ENCODE results near the gene TIMP2.
"Not testable (repeated sequence)": the region's sequence is repeated elsewhere in the genome, so short reads cannot be mapped to it uniquely, and the experiment has no call there.

Gene TIMP2

GRCh38 chr17:78878871-78879527 lies 46.2 kb downstream of the TIMP2 start:
- Histone ChIP-seq H3K27me3 (ENCODE audit: insufficient read depth, poor library complexity, severe bottlenecking) (no peaks in the 10 kb centered on the region), H3K36me3 (ENCODE audit: low read depth) (no peaks in the 10 kb centered on the region), H3K4me3 (ENCODE audit: severe bottlenecking) (no peak overlapping the region), H3K9me3 (ENCODE audit: severe bottlenecking) (no peaks in the 10 kb centered on the region), H3K27ac (ENCODE audit: poor library complexity, severe bottlenecking) (no peak overlapping the region), H3K4me1 (ENCODE audit: insufficient read depth, poor library complexity, severe bottlenecking) (peaks cover 26% of the 10 kb centered on the region)
- DNase-seq (ENCODE audit: low spot score) (no peak), ATAC-seq (ENCODE audit: low read depth) (no peak)
- TF ChIP-seq, protein P1, sequence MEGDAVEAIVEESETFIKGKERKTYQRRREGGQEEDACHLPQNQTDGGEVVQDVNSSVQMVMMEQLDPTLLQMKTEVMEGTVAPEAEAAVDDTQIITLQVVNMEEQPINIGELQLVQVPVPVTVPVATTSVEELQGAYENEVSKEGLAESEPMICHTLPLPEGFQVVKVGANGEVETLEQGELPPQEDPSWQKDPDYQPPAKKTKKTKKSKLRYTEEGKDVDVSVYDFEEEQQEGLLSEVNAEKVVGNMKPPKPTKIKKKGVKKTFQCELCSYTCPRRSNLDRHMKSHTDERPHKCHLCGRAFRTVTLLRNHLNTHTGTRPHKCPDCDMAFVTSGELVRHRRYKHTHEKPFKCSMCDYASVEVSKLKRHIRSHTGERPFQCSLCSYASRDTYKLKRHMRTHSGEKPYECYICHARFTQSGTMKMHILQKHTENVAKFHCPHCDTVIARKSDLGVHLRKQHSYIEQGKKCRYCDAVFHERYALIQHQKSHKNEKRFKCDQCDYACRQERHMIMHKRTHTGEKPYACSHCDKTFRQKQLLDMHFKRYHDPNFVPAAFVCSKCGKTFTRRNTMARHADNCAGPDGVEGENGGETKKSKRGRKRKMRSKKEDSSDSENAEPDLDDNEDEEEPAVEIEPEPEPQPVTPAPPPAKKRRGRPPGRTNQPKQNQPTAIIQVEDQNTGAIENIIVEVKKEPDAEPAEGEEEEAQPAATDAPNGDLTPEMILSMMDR (IDR thresholded peaks at IDR 0.05; ENCODE audit: poor library complexity, severe bottlenecking) = no peak

DNA sequence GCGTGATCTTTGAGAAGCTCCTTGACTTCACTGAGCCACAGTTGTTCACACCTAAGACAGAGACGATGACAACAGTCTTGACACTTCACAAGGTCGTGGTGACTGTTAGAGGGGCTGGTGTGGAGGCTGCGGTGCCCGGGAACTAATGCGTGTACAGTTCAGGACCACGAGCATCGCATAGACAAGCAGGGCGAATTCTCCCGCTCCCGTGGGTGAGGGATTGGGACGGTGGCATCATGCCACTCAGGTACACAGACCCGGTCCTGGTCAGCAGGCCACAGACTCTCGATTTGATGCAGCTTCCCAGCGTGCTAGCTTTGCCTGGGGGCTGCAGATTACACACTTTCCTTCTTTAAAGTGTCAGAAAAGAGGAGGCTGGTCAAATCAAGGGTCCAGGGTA lies 46.9 kb downstream of the TIMP2 start:
- H3K4me1 ChIP-seq (ENCODE audit: insufficient read depth, poor library complexity, severe bottlenecking) = peaks cover 24% of the 10 kb centered on the region
- H3K27ac ChIP-seq (ENCODE audit: poor library complexity, severe bottlenecking) = no peak overlapping the region
- TF ChIP-seq, protein P1 (IDR thresholded peaks at IDR 0.05; ENCODE audit: poor library complexity, severe bottlenecking) = no peak
- DNase-seq (ENCODE audit: low spot score) = no peak
- no peak for ATAC-seq (ENCODE audit: low read depth)
- H3K4me3 ChIP-seq (ENCODE audit: severe bottlenecking) = no peak overlapping the region
- H3K27me3 ChIP-seq (ENCODE audit: insufficient read depth, poor library complexity, severe bottlenecking) = no peaks in the 10 kb centered on the region
- H3K9me3 ChIP-seq (ENCODE audit: severe bottlenecking) = no peaks in the 10 kb centered on the region
- no peaks in the 10 kb centered on the region for H3K36me3 ChIP-seq (ENCODE audit: low read depth)

- not testable (repeated sequence) for H3K4me3 ChIP-seq (ENCODE audit: severe bottlenecking); H3K9me3 ChIP-seq (ENCODE audit: severe bottlenecking); DNase-seq (ENCODE audit: low spot score); ATAC-seq (ENCODE audit: low read depth); H3K36me3 ChIP-seq (ENCODE audit: low read depth); H3K27me3 ChIP-seq (ENCODE audit: insufficient read depth, poor library complexity, severe bottlenecking); H3K27ac ChIP-seq (ENCODE audit: poor library complexity, severe bottlenecking)
- H3K4me1 ChIP-seq (ENCODE audit: insufficient read depth, poor library complexity, severe bottlenecking) = peaks cover 18% of the 10 kb centered on the region
These were observed 48.2 kb downstream of the TIMP2 start for GRCh38 chr17:78876954-78877517.

DNA sequence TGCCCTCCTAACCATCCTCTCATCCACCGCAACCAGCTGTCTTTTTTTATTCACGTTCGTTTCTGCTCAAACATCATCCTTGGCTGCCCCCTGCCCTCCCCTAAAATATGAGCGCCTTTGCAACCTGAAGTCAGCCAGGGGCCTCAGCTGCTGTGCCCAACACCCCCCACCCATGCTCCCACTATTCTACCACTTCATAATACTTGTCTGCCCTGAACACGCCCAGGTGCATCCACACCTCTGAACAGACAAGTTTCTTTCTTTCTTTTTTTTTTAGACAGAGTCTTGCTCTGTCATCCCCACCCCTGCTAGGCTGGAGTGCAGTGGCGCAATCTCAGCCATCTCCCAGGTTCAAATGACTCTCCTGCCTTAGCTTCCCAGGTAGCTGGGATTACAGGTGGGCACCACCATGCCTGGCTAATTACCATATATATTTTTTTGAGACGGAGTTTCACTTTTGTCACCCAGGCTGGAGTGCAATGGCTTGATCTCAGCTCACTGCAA lies 49.0 kb downstream of the TIMP2 start:
- Histone ChIP-seq H3K4me1 (ENCODE audit: insufficient read depth, poor library complexity, severe bottlenecking) (peaks cover 18% of the 10 kb centered on the region), H3K27ac (ENCODE audit: poor library complexity, severe bottlenecking) (no peak overlapping the region), H3K27me3 (ENCODE audit: insufficient read depth, poor library complexity, severe bottlenecking) (no peaks in the 10 kb centered on the region), H3K4me3 (ENCODE audit: severe bottlenecking) (no peak overlapping the region), H3K9me3 (ENCODE audit: severe bottlenecking) (no peaks in the 10 kb centered on the region), H3K36me3 (ENCODE audit: low read depth) (no peaks in the 10 kb centered on the region)
- no peak for ATAC-seq (ENCODE audit: low read depth)
- TF ChIP-seq, protein P1 (IDR thresholded peaks at IDR 0.05; ENCODE audit: poor library complexity, severe bottlenecking) = no peak
- DNase-seq (ENCODE audit: low spot score) = no peak

DNA sequence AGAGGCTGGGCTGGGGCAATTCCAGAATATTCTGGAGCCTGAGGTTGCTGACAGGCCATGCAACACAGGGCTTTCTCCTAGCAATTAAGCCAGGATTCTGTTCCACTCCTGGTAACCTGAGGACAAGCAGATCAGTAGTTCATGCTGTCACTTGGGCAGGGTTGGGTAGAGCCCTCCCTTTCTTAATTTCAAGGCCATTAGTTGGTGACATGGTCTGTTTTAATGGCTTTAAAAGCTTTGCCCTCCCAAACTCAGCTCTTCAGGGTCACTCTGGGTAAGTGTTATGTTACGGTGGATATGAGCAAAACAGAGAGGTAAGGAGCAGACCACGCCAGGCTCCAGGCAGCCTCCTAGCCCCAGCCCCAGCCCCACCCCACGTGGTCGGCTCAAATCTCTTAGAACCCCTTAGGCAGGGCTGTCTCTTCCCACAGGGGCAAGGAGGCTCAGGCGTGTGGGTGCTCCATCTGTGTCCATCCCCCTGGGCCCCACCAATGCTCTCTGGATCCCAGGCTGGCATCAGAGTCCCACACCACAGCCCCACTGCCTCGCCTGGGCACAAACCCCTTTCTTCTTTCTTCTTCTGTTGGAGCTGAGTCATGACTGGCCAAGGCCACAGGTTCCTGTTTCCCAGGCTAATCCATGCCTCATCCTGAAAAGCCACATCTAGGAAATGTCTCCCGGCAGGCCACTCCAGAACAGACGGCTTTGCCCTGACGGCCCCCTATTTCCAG lies 49.7 kb downstream of the TIMP2 start:
- H3K27me3 ChIP-seq (ENCODE audit: insufficient read depth, poor library complexity, severe bottlenecking) = no peaks in the 10 kb centered on the region
- H3K36me3 ChIP-seq (ENCODE audit: low read depth) = no peaks in the 10 kb centered on the region
- no peak overlapping the region for H3K4me3 ChIP-seq (ENCODE audit: severe bottlenecking)
- DNase-seq (ENCODE audit: low spot score) (no peak), ATAC-seq (ENCODE audit: low read depth) (peak; percentile 44; the same call in 2 of the 3 replicates)
- no peaks in the 10 kb centered on the region for H3K9me3 ChIP-seq (ENCODE audit: severe bottlenecking)
- TF ChIP-seq, protein P1 (IDR thresholded peaks at IDR 0.05; ENCODE audit: poor library complexity, severe bottlenecking) = no peak
- peaks cover 18% of the 10 kb centered on the region for H3K4me1 ChIP-seq (ENCODE audit: insufficient read depth, poor library complexity, severe bottlenecking)
- H3K27ac ChIP-seq (ENCODE audit: poor library complexity, severe bottlenecking) = no peak overlapping the region

All from RWPE2 (cell line).